LNCaP clone FGC (cell line): ENCODE results near the gene PSMD2.

Source experiments
- DNase-seq: peaks from one replicate; pipeline ENCODE4 v3.0.0-alpha.2; 2011; ENCODE audit warnings: low read depth
- H3K4me3 ChIP-seq: 2 replicates; pipeline ENCODE4 v1.5.1; 2011; ENCODE audit warnings: mild to moderate bottlenecking, low read depth, low read length, control low read depth
- CTCF ChIP-seq: IDR thresholded peaks from 2 replicates; pipeline ENCODE4 v1.5.1; 2012; ENCODE audit warnings: mild to moderate bottlenecking; ENCODE audit not compliant: control insufficient read depth, insufficient read depth; ENCODE audit errors: extremely low read depth

PSMD2 gene

GRCh38 chr3:184316792-184317191 is 17.8 kb downstream of the PSMD2 start:
- H3K4me3 ChIP-seq, result peak overlapping the region; percentile 98
- no peak for DNase-seq
- TF ChIP-seq CTCF, result no peak

- peak overlapping the region; percentile 98; the same call in 1 of the 2 replicates for H3K4me3 ChIP-seq
- DNase-seq, result no peak
These were observed 18.2 kb downstream of the PSMD2 start for GRCh38 chr3:184317201-184317600.

GRCh38 chr3:184320104-184320445 is 21.0 kb downstream of the PSMD2 start:
- DNase-seq, result peak; percentile 83
- no peak for TF ChIP-seq CTCF
- H3K4me3 ChIP-seq, result peak overlapping the region; percentile 43

More at GRCh38 chr3:184317201-184317600, 18.2 kb downstream of the PSMD2 start:
- no peak for TF ChIP-seq CTCF

- DNase-seq, result no peak
- TF ChIP-seq CTCF, result no peak
- no peak overlapping the region for H3K4me3 ChIP-seq
These were observed 22.6 kb downstream of the PSMD2 start for GRCh38 chr3:184321666-184322065.

GRCh38 chr3:184322731-184323487 is 23.9 kb downstream of the PSMD2 start:
- no peak for DNase-seq
- H3K4me3 ChIP-seq, result no peak overlapping the region
- TF ChIP-seq CTCF, result no peak

GRCh38 chr3:184323696-184324095 is 24.7 kb downstream of the PSMD2 start:
- DNase-seq, result no peak
- TF ChIP-seq CTCF, result no peak
- H3K4me3 ChIP-seq, result no peak overlapping the region

- no peak for TF ChIP-seq CTCF
- DNase-seq, result no peak
- H3K4me3 ChIP-seq, result no peak overlapping the region
These were observed 26.2 kb downstream of the PSMD2 start for GRCh38 chr3:184325269-184325668.
